Activated naive CD4-positive, alpha-beta T cell (primary cell): Measurements from ENCODE around the gene SLC26A9.

Experiments
- DNase-seq, 4 experiments: peaks; one replicate each; lab custom pipeline; 2025; lab: John Stamatoyannopoulos, UW

Gene SLC26A9

GRCh38 chr1:205943245-205943644 is at the start of gene SLC26A9:
Gene SLC26A9 (minus strand): TSS chr1:205943456. CDS start chr1:205935820, 7,636 bp downstream.
- DNase-seq, result no peak

GRCh38 chr1:205992218-205992882 is 49.1 kb upstream of the SLC26A9 start:
- DNase-seq, result no peak

GRCh38 chr1:205991237-205991636 is 48.0 kb upstream of the SLC26A9 start:
- DNase-seq, result no peak

- DNase-seq, result no peak
These were observed 47.0 kb upstream of the SLC26A9 start for GRCh38 chr1:205990226-205990625.

- DNase-seq, result no peak
These were observed 46.5 kb upstream of the SLC26A9 start for GRCh38 chr1:205989786-205990185.

GRCh38 chr1:205988585-205988995 is 45.3 kb upstream of the SLC26A9 start:
- no peak for DNase-seq

- no peak for DNase-seq
These were observed 43.6 kb upstream of the SLC26A9 start for GRCh38 chr1:205986861-205987260.

- DNase-seq, result no peak
These were observed 43.0 kb upstream of the SLC26A9 start for GRCh38 chr1:205986292-205986691.

GRCh38 chr1:205985330-205986005 is 42.2 kb upstream of the SLC26A9 start:
- DNase-seq, result no peak

- DNase-seq, result no peak
These were observed 40.9 kb upstream of the SLC26A9 start for GRCh38 chr1:205983925-205984725.

- no peak for DNase-seq
These were observed 38.0 kb upstream of the SLC26A9 start for GRCh38 chr1:205981257-205981656.

GRCh38 chr1:205980237-205980870 is 37.1 kb upstream of the SLC26A9 start:
- no peak for DNase-seq

GRCh38 chr1:205979301-205979700 is 36.0 kb upstream of the SLC26A9 start:
- DNase-seq, result no peak

- no peak for DNase-seq
These were observed 35.4 kb upstream of the SLC26A9 start for GRCh38 chr1:205978676-205979075.

GRCh38 chr1:205977402-205978014 is 34.3 kb upstream of the SLC26A9 start:
- DNase-seq, result peak; percentile 20 to 70 (median 57)

- no peak for DNase-seq
These were observed 33.6 kb upstream of the SLC26A9 start for GRCh38 chr1:205976708-205977401.

GRCh38 chr1:205976036-205976435 is 32.8 kb upstream of the SLC26A9 start:
- no peak for DNase-seq

GRCh38 chr1:205975387-205975998 is 32.2 kb upstream of the SLC26A9 start:
- no peak for DNase-seq

- no peak for DNase-seq
These were observed 31.5 kb upstream of the SLC26A9 start for GRCh38 chr1:205974712-205975111.

GRCh38 chr1:205973377-205974232 is 30.3 kb upstream of the SLC26A9 start:
- no peak for DNase-seq
